Stimulated activated CD8-positive, alpha-beta memory T cell treated with anti-CD3 and anti-CD28 coated beads, Interleukin-4, amount 100 ng/mL, for 24 hours (primary cell): ENCODE data around the gene CDX1.

Experiments used
- DNase-seq: peaks from one replicate; pipeline ENCODE4 v3.0.0-alpha.2; 2020; ENCODE audit warnings: low read depth

The CDX1 gene

DNA sequence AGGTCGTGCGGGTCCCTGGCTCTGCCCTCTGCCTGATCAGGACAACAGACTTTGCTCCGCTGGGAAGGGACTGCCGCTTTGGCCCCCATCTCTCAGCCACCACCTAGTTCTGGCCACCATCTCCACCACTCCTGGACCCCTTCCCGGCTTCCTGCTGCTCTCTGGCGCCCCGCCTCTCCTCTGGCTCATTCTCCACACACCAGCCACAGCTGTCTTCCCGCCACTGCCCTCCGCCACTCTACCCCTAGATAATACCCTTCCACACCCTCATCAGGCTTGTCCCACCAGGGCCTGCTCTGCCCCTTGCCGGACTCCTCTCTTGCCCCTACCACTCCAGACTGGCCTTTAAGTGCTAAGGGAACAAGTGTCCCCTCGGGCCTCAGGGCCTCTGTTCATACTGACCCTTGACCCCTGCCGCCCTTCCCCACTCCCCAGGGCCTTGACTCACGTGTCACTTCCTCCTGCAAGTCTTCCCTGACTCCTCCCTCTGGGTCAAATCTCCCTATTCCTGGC is 3.0 kb upstream of the CDX1 start:
- no peak for DNase-seq

GRCh38 chr5:150164211-150164980 is 2.2 kb upstream of the CDX1 start:
- DNase-seq: no peak

DNA sequence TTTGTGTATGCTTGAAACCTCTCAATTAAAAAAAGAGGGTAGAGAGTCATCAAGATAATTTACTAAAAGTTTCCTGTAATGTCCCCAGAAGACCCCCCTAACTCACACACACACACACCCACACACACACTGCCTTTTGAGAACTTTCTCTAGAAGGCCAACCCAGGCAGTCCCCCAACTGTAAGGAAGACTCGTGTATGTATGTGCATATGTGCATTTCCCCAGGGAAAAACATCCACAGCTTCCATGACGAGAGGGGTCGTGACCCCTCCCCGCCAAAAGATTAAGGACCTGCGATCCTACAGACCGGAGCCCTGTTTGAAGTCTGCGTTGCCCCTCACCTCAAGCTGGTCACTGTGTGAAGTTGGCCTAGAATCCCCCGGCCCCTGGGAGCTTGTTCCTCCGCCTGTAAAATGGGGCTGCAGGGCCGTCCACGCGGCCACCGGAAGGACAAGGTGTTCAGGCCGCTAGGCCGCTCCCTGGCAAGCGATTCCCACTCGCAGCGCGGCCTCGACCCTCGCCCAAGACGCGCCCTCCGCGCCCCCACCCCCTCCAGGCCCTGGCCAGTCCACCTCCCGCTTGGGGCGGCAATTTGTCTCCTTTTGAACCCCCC is 435 bp upstream of the CDX1 start:
- no peak for DNase-seq

- no peak for DNase-seq
Measured at GRCh38 chr5:150167512-150167850, 903 bp downstream of the CDX1 start.

GRCh38 chr5:150167908-150168307 is 1.3 kb downstream of the CDX1 start:
- DNase-seq: no peak

GRCh38 chr5:150168864-150169263 is 2.3 kb downstream of the CDX1 start:
- no peak for DNase-seq

DNA sequence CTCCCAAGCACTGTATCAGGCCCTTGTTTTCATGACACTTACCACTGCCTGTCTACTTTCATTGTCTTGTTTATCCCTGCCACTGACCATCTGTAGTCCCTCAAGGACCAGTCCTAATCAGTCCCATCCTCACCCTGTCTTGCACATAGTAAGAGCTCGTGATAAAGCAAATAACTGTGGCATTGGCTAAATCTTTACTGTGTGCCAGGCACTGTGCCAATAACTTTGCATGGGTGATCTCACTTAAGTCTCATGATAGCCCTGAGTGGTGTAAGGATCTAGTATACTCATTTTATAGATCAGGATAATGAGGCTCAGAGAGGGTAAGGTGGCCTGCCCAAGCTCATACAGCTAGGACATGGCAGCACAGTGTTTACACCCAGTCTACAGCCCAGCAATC is 5.6 kb downstream of the CDX1 start:
- no peak for DNase-seq

GRCh38 chr5:150172556-150172955 is 6.0 kb downstream of the CDX1 start:
- DNase-seq: no peak

DNA sequence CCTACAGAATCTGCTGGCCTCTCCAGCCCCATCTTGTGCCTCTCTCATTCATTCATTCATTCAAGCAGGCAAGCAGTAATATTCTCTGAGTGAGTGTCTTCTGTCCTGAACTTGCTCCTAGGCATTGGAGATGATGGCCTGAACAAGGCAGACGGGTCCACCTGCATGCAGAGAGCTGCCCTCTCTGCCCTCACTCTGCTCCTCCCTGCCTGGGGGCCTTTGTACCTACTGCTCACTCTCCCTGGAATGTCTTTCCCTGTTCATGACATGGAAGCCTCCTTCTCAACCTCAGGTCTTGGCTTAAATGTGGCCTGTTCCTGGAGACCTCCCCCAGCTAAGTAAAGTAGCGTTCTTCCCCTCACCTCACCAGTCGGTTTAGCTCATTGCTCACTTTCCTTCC is 6.6 kb downstream of the CDX1 start:
- no peak for DNase-seq

- no peak for DNase-seq
Measured at GRCh38 chr5:150174285-150174684, 7.7 kb downstream of the CDX1 start.

DNA sequence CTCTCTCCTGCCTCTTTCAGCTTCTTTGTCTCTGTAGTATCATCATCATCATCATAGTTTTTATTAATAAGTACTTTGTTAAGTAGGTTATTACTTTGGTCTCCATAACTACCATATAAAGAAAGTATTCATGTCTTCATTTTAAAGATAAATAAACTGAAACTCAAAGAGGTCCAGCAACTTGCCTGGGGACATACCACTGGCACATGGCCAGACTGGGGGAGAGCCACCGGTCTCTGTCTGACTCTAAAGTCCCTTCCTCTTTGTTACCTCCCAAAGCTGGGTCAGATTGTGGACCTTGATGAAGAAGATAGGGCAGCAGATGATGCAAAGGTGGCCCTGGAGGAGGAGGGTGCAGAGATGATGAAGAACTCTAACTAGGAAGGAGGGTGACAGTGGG is 8.5 kb downstream of the CDX1 start:
- no peak for DNase-seq

DNA sequence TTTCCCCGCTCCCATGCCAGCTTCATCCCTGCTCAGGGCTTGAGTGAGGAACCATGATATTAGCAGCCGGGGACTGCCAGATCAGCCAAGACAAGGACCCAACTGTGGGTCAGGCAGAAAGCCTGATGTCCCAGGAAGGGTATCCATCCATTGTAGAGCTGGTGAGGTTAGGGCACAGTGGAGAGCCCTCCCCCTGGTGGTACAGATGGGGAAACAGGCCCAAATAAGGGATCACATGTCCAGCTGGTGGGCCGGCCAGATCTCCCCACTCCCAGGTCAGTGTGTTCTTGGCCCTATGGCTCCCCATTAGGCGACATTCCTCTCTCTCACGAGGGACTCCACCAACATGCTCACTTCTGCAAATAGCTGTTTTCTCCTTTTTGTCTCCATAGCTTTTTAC is 9.0 kb downstream of the CDX1 start:
- DNase-seq: no peak

DNA sequence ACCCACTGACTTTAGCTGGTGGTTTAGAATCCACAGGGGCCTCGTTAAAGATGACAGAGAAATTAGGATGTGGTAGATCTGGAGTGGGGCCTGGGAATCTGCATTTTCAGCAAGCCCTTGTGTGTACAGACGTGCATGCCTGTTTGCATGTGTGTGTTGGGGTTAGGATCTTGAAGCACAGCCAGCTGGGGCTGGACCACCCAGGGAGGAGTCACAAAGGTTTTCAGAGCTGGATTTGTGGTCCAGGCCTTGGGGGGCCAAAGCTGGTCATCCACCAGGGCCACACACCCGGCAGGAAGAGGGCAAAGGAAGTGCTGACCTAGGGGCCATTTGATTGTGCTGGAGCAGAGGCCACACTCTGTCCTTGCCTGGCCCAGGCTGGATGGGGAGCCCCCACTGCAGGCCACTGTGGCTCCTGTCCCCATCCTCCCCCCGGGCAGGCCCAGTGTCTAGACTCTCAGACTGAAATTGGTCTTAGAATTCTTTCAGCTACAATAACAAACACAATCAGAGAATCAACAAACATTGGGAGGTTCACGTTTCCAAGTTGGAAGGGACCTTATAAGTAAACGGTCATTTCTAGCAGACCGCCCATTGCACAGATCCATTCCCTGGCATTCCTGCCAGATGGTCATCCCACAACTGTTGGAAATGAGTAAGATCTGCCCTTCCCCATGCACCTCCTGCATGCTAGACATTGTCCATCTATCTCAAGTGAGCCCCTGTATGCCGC is 10.3 kb downstream of the CDX1 start:
- DNase-seq: no peak

DNA sequence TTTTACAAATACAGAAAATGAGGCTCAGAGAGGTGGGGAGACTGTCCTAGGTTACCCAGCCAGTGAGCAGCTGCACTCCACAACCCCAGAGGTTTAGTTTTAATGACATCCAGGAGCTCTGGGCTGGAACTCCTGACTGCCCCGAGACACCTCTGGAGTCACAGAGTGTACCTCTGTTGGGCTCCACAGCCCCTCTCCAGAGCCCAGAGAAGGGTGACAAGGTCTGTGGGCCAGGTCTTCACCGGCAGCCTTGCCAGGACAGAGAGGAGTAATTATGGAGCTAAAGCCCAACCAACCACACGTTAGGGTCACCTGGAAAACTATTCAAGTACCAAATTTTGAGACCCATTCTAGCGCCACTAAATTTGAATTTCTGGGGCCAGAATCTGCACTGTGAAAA is 11.1 kb downstream of the CDX1 start:
- DNase-seq: no peak

GRCh38 chr5:150178262-150178661 is 11.7 kb downstream of the CDX1 start:
- DNase-seq: no peak

DNA sequence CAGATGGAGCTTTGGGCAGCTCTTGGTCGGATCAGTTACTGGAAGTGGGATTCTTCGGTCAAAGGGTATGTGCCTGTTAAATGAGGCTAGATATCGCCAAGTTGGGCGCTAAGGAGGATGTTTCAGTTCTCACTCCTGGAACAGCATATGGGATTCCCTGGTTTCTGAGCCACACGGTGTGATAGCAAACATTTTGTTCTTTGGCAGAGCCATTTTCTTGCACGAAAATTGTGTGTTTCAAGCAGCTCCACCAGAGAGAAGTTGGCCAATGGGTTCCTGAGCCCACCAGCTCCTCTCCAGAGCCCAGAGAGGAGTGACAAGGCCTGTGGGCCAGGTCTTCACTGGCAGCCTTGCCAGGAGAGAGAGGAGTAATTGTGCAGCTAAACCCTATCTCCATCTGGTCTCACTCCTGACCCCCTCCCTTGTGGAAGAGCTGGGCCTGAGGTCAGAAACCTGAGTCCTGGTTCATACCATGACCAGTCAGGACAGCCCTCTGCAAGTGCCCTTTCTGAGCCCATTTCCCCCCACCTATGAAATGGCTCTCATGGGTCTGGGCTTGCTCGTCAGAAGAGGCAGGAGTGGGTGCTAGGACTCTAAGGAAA is 12.5 kb downstream of the CDX1 start:
- DNase-seq: no peak

DNA sequence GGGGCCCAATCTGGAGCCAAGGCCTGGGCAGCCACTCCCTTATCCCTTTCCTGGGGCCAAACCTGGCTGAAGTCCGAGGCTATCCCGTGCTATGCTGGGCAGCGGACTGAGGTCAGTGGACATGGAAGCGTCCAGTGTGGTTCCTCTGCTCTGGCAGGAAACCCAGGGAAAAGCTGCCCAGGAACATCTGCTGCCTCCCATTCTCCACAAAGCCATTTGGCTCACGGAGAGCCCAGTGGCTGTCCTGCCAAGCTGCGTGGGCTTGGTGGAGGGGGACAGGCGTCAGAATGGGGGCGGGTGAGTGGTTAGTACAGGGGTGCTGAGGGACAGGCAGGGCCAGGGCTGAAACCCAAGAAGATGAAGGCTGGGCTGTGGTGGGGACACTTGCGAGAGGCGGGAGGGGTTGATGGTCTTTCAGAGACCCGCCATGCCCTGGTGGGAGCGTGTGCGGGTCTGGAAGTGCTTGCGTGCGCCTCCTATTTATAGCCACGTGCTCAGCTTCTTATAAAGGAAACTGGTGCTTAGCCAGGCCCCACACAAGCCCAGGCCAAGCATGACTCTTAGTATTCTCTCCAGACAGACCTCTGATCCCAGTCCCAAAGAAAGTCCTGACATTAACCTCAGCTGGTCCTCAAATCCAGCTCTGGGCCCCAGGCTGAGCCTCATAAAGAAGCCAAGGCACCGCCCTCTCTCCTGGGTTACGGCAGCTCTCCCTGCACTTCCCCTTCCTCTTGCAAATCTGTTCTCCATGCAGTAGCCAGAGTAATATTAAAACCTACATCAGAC is 13.9 kb downstream of the CDX1 start:
- no peak for DNase-seq

GRCh38 chr5:150181027-150181426 is 14.4 kb downstream of the CDX1 start:
- DNase-seq: no peak

DNA sequence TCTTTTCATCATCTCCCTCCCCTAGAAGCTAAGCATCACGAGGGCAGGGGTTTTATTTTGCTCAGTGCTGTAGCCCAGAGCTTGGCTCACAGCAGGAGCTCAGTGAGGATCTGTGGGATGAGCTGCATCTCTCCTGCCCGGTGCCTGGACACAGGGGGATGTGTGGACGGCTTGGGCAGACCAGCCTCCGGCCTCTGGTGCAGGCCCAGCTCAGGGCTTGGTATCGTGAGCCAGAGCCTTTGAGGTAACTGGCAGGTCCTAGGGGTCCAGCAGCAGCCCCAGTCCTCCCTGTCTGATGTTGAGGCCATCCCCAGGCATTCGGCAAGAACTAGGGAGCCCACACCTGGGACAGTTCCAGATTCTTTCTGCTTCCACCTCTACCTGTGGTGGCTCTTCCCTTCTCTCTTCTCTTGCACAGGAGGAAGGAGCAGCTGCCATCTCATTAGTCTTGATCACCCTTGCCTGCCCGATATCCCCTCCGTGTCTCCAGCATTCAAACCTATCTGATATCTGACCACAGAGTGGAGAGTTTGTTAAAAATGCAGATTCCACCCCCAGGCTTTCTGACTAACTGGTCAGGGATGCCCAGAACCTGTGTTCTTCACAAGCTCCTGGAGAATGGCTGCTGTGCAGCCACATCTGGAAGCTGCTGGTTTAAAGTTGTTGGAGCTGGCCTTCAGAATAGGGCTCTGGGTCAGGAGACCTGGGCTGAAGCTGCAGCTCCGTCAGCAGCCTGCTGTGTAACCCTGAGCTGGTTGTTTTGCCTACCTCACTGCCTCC is 15.4 kb downstream of the CDX1 start:
- DNase-seq: no peak

GRCh38 chr5:150182774-150183173 is 16.2 kb downstream of the CDX1 start:
- DNase-seq: no peak

DNA sequence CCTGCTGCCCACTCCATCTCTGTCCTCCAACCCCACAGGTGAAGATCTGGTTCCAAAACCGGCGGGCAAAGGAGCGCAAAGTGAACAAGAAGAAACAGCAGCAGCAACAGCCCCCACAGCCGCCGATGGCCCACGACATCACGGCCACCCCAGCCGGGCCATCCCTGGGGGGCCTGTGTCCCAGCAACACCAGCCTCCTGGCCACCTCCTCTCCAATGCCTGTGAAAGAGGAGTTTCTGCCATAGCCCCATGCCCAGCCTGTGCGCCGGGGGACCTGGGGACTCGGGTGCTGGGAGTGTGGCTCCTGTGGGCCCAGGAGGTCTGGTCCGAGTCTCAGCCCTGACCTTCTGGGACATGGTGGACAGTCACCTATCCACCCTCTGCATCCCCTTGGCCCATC is 16.9 kb downstream of the CDX1 start:
- no peak for DNase-seq
